Body of pancreas (tissue), 4 donors: ENCODE results near the gene ABCG8.

Experiments
- CTCF ChIP-seq, 7 experiments: fragments of 450-650 bp in 4 of 7; fragments of 200-600 bp in 3 of 7; sonication (generic) in 3 of 7; IDR thresholded peaks; one replicate each; pipeline ENCODE4 v1.5.1; 2016 to 2019; ENCODE audit warnings: antibody characterized with exemption in 7 of 7
- POLR2A ChIP-seq, 3 donors: fragments of 450-650 bp; IDR thresholded peaks; one replicate each; pipeline ENCODE4 v1.6.1; 2016; ENCODE audit warnings: antibody characterized with exemption in 3 of 3, mild to moderate bottlenecking in 2 of 3

GRCh38 chr2:43823751-43824150, 15.0 kb upstream of the ABCG8 start:
- no peak for TF ChIP-seq POLR2A (IDR thresholded peaks at IDR 0.05)
- TF ChIP-seq CTCF (IDR thresholded peaks at IDR 0.05): no peak
